Right atrium auricular region (tissue), 2 donors: ENCODE measurements around the gene BCL2L11. TPM values are rescaled to one million over a fixed set of nuclear protein-coding genes. Genes with fewer than 3 reads are reported as not detected.

ENCODE experiments used
- DNase-seq: peaks from one replicate; pipeline ENCODE4 v3.0.0-alpha.2; 2019; ENCODE audit warnings: low spot score
- H3K27ac ChIP-seq, 2 donors: fragments of 200-600 bp; sonication (generic); 1 replicate in 1 of 2; 2 replicates in 1 of 2; pipeline ENCODE4 v1.5.1; 2016 to 2019
- H3K27me3 ChIP-seq, 2 donors: fragments of 200-600 bp; sonication (generic); one replicate each; pipeline versions ENCODE4 v1.5.1 to v1.6.0; 2017 to 2019
- H3K36me3 ChIP-seq: fragments of 200-600 bp; sonication (generic); one replicate; pipeline ENCODE4 v1.5.1; 2016
- H3K4me1 ChIP-seq, 2 donors: fragments of 200-600 bp; sonication (generic); one replicate each; pipeline versions ENCODE4 v1.5.1 to v1.6.0; 2017 to 2019
- H3K4me3 ChIP-seq, 2 donors: fragments of 200-600 bp; sonication (generic); 1 replicate in 1 of 2; 2 replicates in 1 of 2; pipeline ENCODE4 v1.5.1; 2017 to 2019; ENCODE audit warnings: mild to moderate bottlenecking in 1 of 2, moderate library complexity in 1 of 2
- H3K9me3 ChIP-seq, 2 donors: fragments of 200-600 bp; sonication (generic); one replicate each; pipeline ENCODE4 v1.5.1; 2019
- total RNA-seq, 2 donors: library from RNA; depleted of rRNA; stranded (reverse); fragments of >200 nt; gene quantifications; one replicate each; pipeline ENCODE4 v1.1.0, GENCODE V29; 2016
- TF ChIP-seq, protein P1 (sequence below), 2 donors: fragments of 200-600 bp; sonication (generic); IDR thresholded peaks; one replicate each; pipeline ENCODE4 v1.5.1; 2019; ENCODE audit warnings: antibody characterized with exemption in 2 of 2

The BCL2L11 gene
- total RNA-seq, 2 donors from 2014 or later = 9.2 to 14.0 TPM

DNA sequence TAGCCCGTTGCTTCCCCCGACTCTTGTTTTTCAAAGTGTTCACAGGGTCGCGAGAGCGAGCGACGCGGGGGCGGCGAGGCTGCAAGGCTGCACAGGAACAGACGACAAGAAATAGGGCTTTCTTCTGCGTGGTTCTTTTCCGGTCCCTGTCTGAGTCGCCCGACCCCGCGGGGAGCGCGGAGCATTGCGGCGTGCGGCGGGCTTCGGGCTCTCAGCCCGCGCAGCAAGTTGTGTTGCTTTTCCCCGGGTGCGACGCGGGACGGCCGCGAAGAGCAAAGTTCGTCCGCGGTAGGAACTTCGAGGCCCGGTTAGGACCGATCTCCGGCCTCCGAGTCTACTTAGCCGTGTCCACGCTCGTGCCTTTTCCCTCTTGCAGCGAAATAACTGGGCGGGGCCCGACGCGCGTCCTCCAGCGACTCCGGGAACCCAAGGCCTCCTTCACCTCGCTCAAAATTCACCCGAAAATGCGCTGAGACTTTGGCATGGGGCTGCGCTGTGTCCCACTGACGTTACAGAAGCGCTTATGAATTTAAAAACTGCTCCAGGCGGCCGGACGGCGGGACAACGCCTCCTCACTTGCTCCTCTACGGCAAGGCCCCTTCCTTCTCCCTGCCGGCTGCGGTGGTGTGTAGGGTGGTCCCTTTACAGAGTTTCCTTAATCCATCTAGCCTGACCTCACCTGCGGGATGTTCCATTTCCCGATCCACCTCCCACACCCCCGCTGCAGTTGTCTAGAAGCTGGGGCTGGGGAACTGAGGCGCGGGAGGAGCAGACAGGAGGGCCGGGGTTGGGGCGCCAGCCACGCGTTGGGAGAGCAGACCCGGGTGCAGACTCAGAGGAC is 1.5 kb upstream of the BCL2L11 start:
- DNase-seq = peak; percentile 61
- Histone ChIP-seq H3K4me3 (peak overlapping the region; percentile 14 to 80), H3K9me3 (no peaks in the 10 kb centered on the region), H3K27me3 (peaks cover 0 to 5% of the 10 kb centered on the region in 2 donors), H3K27ac (peak overlapping the region; percentile 1 to 41), H3K36me3 (no peaks in the 10 kb centered on the region), H3K4me1 (peaks cover 0 to 55% of the 10 kb centered on the region in 2 donors)
- TF ChIP-seq, protein P1, sequence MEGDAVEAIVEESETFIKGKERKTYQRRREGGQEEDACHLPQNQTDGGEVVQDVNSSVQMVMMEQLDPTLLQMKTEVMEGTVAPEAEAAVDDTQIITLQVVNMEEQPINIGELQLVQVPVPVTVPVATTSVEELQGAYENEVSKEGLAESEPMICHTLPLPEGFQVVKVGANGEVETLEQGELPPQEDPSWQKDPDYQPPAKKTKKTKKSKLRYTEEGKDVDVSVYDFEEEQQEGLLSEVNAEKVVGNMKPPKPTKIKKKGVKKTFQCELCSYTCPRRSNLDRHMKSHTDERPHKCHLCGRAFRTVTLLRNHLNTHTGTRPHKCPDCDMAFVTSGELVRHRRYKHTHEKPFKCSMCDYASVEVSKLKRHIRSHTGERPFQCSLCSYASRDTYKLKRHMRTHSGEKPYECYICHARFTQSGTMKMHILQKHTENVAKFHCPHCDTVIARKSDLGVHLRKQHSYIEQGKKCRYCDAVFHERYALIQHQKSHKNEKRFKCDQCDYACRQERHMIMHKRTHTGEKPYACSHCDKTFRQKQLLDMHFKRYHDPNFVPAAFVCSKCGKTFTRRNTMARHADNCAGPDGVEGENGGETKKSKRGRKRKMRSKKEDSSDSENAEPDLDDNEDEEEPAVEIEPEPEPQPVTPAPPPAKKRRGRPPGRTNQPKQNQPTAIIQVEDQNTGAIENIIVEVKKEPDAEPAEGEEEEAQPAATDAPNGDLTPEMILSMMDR (IDR thresholded peaks at IDR 0.05) = no peak

DNA sequence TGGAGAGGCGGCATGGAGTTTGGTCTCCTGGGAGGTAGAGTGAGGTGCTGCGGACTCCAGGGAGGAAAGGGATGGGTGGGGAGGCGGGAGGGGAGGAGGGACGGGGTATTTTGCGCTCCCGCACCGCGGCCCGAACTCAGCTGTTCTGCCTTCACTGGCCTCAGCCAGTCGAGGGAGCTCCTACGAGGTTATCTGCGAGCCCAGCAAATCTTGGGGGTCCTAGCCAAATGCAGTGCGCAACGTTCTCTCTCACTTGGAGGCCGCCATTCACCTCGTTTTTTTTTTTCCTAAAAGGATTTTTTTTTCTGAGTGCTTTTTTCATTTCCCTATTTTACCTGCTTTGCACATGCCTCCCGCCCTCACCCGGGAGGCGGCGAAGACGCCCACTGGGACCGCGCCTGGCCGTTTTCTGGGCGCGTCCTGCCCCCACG is 877 bp upstream of the BCL2L11 start:
- H3K4me3 ChIP-seq = peak overlapping the region; percentile 68 to 80
- peak overlapping the region; percentile 69 to 77 for H3K27ac ChIP-seq
- no peaks in the 10 kb centered on the region for H3K9me3 ChIP-seq
- no peaks in the 10 kb centered on the region for H3K36me3 ChIP-seq
- no peak for DNase-seq
- peaks cover 0 to 55% of the 10 kb centered on the region in 2 donors for H3K4me1 ChIP-seq
- TF ChIP-seq, protein P1 (IDR thresholded peaks at IDR 0.05) = no peak
- H3K27me3 ChIP-seq = peaks cover 0 to 5% of the 10 kb centered on the region in 2 donors

DNA sequence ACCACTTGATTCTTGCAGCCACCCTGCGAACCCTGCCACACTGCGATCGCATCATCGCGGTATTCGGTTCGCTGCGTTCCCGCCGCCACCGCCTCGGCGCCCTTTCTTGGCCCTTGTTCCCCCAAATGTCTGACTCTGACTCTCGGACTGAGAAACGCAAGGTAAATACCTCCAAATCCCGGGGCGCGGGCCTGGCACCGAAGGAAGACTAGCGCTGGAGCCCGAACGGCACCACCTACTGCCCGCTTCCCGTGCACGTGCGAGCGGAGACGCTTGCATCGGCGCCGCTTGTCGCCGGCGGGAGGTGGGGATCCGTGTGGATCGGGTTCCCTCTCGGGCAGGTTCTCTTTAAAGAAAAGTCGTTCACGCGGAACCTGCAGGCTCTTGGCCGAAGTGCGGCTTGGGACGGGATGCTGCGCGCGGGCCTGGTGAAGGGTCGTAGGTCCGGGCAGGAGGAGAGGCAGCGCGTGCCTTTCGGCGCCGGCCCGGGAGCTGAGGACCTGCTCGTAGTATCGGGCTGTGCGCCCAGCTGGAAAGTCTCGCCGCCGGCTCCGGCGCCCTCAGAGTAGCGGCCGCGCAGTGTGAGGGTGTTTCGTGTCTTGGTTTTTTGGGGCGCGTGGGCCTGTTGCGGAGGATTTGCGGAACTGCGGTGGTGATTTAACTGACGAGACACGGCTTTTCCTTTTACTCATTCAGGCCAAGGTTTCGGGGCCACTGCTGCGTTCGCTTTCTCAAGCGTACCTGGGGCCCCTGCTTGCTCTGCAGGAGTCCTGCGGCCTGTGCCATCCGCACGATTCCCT is 514 bp downstream of the BCL2L11 start:
- DNase-seq = peak; percentile 62
- H3K27me3 ChIP-seq = peaks cover 0 to 5% of the 10 kb centered on the region in 2 donors
- H3K36me3 ChIP-seq = no peaks in the 10 kb centered on the region
- peaks cover 0 to 55% of the 10 kb centered on the region in 2 donors for H3K4me1 ChIP-seq
- TF ChIP-seq, protein P1 (IDR thresholded peaks at IDR 0.05) = no peak
- peak overlapping the region; percentile 68 to 80 for H3K4me3 ChIP-seq
- no peaks in the 10 kb centered on the region for H3K9me3 ChIP-seq
- peak overlapping the region; percentile 79 to 81 for H3K27ac ChIP-seq

DNA sequence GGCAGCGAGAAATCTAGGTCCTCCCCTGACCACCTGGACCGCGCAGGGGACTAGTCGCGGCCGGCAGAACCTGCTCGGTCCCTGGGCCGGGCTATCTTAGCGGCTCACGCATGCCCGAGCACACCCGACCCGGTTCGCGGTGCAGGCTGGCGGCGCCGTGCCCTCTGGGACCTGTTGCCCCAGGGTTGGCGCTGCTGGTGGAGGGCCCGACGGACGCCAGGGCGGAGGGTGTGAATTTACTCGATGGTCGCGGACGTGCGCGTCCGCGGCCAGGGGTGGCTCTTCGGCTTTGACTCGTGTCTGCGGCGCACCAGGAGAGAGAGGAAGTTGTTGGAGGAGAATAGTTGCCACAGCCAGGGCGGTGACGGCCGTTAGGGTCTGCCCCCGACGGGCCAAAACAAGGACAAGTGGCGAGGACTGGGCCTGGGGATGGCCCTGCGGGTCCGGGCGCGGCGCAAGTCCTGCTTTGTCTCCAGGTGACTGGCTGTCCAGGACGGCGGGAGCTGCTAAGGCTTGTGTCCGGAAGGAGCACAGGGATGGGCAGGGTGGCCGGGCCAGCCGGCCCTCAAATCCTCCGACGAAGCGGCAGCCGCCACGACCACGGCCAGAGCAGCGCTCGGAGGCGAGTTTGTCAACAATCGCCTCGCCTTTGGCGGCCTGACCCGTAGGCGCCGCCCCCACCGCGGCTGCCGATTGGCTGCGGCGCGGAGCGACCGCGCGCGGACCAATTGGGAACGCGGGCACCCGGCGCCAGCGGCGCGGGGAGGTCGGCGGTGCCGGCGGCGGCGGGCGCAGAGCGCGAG is 1.3 kb downstream of the BCL2L11 start:
- Histone ChIP-seq H3K27me3 (peaks cover 0 to 5% of the 10 kb centered on the region in 2 donors), H3K4me1 (peaks cover 0 to 51% of the 10 kb centered on the region in 2 donors), H3K4me3 (peak overlapping the region; percentile 68 to 80), H3K9me3 (no peaks in the 10 kb centered on the region), H3K27ac (peak overlapping the region; percentile 79 to 81), H3K36me3 (no peaks in the 10 kb centered on the region)
- DNase-seq = peak; percentile 91
- TF ChIP-seq, protein P1 (IDR thresholded peaks at IDR 0.05) = no peak
